GDM1 (cell line): ENCODE measurements around the gene CACNA1B.
"Not testable (repeated sequence)": the region's sequence is repeated elsewhere in the genome, so short reads cannot be mapped to it uniquely, and the experiment has no call there.

ENCODE experiments used
- DNase-seq: peaks from one replicate; lab custom pipeline; 2025; lab: John Stamatoyannopoulos, UW

Gene CACNA1B

DNA sequence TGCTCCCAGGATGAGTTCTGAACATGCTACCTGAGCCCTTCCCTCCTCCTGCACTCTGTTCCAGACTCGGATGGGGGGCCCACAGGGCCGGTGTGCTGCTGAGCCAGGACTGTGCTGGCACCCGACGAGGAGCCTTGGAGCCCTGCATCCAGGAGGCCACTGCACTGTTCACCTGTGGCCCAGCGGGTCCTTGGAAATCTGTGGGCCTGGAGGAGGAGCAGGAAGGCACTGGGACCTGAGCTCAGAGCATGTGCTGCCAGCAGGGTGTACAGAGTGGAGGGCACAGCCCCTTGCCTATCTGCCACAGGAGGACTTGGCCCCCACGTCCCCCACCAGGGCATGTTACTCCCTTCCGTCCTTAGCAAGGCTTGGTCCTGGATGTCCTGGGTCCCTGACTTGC lies 265.9 kb downstream of the CACNA1B start:
- DNase-seq: not testable (repeated sequence)

DNA sequence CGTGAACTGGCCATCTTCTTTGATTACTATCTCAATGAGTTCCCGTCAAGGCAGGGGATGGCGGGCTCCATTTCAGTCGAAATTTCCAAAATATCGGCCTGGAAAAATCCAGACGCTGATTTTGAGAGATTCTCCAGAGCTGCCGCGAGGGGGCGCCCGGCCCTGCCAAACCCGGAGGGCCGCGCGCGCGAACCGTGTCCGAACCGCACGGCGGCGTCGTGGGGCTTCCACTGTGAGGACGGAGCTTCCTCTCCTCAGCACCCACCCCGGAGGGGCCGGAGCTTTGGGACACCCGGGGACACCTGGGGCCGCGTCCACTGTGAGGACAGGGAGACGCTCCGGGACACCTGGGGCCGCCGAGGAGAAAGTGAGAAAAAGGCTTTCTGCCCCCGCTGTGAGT lies 270.0 kb downstream of the CACNA1B start:
- not testable (repeated sequence) for DNase-seq

DNA sequence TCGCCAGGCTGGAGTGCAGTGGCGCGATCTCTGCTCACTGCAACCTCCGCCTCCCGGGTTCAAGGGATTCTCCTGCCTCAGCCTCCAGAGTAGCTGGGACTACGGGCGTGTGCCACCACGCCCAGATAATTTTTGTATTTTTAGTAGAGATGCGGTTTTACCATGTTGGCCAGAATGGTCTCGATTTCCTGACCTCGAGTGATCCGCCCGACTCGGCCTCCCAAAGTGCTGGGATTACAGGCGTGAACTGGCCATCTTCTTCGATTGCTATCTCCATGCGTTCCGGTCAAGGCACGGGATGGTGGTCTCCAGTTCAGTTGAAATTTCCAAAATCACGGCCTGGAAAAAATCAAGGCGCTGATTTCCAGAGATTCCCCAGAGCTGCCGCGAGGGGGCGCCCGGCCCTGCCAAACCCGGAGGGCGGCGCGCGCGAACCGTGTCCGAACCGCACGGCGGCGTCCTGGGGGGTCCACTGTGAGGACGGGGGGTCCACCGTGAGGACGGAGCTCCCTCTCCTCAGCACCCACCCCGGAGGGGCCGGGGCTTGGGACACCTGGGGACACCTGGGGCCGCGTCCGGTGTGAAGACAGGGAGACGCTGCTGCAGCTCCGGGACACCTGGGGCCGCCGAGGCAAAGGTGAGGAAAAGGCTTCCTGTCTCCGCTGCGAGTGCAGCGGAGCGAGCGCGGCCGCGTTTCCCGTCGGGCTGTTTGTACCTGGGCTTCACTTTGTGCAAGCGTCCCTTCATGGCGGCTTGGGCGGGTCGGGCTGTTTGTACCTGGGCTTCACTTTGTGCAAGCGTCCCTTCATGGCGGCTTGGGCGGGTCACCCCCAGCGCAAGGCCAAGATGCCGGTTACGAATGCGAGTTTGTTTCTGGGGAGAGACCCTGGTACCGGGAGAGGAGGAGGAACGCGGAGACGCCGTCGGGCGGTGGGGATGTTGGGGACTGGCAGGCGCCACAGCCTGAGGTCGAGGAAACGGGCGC lies 272.4 kb downstream of the CACNA1B start:
- not testable (repeated sequence) for DNase-seq

DNA sequence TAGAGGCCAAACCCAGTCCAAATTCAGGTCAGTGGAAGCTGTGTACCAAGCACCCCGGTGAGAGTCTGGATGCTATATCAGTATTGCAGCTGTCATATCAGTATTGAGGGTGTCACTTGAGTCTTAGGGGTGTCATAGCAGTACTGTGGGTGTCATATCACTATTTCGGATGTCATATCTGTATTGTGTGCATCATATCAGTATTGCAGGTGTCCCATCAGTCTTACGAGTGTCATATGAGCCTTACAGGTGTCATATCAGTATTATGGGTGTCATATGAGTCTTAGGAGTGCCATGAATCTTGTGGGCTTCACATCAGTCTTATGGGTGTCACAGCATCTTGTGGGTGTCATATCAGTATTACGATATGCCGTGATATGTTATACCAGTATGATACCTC lies 278.2 kb downstream of the CACNA1B start:
- DNase-seq: not testable (repeated sequence)

DNA sequence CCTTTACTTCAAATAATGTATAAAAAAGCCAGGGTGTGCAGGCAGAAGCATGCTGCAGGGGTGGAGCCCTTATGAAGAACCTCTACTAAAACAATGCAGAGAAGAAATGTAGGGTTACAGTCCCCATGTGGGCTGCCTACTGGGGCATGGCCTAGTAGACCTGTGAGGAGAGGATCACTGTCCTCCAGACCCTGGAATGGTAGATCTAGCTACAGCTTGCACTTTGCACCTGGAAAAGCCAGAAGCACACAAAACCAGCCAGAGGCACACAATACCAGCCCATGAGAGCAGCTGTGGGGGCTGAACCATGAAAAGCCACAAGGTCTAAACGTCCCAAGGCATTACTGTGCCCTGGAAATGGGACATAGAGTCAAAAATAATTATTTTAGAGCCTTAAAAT lies 289.2 kb downstream of the CACNA1B start:
- not testable (repeated sequence) for DNase-seq
